ENCODE measurements around the gene JAZF1.
"Not testable (repeated sequence)": the region's sequence is repeated elsewhere in the genome, so short reads cannot be mapped to it uniquely, and the experiment has no call there.

The JAZF1 gene

GRCh38 chr7:27872356-27873275, 308.0 kb downstream of the JAZF1 start:
- DNase-seq (ENCODE audit: low spot score) = no peak

DNA sequence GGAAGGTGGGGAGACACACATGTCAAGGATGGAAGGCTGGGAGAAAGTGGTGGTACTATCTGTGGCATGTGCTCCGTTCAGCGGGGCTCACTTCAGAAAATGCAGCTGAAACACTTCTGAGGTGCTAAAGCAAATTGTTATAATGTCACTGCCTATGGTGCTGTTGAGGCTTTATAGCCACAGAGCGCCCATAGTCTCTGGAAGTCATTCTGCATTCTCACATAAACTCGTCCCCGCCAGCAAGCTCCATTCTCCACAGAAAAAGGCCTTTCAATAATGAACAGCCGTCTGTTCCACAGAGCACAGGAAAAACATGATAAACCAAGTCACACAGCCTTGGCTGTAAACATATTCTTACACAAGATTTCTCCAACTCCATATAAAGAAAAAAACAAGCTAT, 308.7 kb downstream of the JAZF1 start:
- DNase-seq (ENCODE audit: low spot score) = no peak

DNA sequence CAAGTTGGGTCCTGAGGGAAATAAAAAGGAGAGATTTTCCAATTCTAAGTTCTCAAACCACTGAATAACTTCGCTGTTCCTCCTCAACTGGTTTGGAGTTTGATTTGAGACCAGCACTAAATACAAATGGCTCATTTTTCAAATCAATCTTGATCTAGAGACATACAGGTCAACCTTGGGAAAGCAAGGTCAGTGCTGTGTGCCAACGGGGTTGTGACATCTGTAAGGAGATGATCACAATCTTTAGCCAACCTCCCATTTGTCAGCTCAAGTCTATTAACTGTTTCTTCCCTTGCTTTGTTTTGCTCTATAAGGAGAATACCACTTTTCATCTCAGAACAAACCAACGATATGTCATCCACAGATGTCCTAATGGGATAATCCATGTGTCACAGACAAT, 309.5 kb downstream of the JAZF1 start:
- DNase-seq (ENCODE audit: low spot score) = no peak

- DNase-seq (ENCODE audit: low spot score) = no peak
These were observed 310.0 kb downstream of the JAZF1 start for GRCh38 chr7:27870595-27870994.

DNA sequence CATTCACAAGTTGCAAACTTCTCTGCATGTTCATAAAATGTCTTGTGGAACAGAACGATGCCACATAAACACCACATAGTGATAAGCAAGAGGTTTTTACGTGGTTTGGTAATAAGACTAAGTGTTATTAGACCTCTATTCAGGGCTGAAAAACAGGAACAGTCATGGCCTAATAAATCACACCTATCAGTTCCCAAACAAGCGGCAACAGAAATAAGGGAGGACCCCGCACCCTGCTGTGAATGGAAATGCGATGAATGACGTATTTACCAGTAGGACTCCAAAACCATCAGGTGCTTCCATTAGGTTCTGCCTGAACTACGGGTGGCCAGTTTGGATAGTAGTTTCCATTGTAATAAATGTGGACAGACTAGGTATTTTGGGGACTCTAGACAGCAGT, 311.5 kb downstream of the JAZF1 start:
- no peak for DNase-seq (ENCODE audit: low spot score)

- no peak for DNase-seq (ENCODE audit: low spot score)
These were observed 312.5 kb downstream of the JAZF1 start for GRCh38 chr7:27868131-27868550.

DNA sequence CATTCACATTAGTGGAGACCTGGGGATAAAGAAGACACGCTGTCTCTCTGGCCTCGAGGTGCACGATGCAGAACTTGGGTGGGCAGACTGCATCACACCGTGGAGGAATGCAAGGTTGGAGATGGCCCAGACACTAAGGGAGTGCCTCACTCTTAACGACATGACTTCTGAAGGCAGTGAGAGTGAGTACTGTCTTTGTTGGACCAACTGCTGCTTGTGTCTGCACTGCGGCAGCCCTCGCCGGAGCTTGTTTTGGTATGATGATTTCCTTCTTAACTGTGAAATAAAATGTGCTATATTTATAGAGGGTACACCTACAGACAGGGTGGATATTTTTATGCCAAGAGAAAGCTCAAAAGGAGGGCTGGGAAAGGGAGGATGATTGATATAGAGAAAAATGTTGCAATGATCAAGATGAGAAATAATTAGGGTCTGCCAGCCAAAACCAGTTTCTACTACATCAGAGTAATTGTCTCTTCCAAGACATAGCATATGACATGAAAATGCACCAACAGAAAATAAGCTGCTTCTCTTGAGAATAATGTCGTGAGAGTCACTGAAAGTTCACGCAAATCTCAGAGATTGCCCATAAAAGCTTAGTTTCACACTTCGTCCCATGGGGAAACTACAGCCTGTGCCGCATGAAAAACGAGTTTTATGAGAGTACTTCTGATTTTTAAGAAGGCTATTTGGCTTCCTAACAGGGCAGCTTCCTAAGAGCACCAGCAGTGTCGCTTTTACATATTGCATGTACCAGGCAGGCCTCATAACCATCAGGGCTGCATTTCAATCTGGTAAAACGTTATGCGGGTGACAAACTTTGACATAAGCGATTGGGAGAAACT, 313.5 kb downstream of the JAZF1 start:
- DNase-seq (ENCODE audit: low spot score) = no peak

- no peak for DNase-seq (ENCODE audit: low spot score)
These were observed 314.3 kb downstream of the JAZF1 start for GRCh38 chr7:27866256-27866655.

DNA sequence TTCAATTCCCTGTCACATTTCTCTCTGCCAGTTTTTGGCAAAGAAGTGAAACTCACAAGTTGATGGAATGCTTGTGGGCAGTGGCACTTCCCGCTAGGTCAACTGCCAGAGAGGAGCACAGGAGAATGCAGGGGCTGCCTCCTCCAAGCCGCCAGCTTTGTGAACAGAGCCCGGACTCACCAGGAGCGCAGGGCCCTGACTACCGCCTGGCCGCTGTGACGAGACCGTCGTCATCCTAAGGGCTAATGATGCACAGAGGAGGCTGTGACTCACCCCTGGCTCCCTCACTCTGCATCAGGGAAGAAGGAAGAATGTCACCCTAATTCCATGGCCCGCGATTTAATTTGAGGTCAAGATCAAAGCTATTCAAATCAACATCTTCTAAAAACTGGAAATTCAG, 316.7 kb downstream of the JAZF1 start:
- no peak for DNase-seq (ENCODE audit: low spot score)

DNA sequence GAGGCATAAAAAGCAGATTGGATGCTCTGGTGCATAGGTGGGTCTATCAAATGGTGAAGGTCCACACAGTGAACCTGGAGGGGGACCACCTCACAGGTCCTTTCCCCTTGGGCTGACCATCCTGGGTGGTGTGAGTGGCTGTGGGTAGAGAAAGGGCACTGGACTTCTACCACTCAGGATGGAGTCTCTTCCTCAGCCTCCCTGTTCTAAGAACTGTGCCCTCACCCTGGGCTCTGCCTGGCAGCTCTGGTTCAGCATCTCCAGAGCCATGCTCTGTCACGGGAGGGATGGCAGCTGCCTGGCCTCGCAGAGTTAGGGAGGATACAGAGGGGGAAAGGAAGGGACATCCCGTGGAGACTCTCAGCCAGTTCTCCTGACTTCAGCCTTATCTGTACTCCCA, 318.8 kb downstream of the JAZF1 start:
- no peak for DNase-seq (ENCODE audit: low spot score)

- no peak for DNase-seq (ENCODE audit: low spot score)
These were observed 319.8 kb downstream of the JAZF1 start for GRCh38 chr7:27860800-27861199.

- not testable (repeated sequence) for DNase-seq (ENCODE audit: low spot score)
These were observed 323.7 kb downstream of the JAZF1 start for GRCh38 chr7:27856703-27857485.

- no peak for DNase-seq (ENCODE audit: low spot score)
These were observed 330.1 kb downstream of the JAZF1 start for GRCh38 chr7:27850531-27850930.

GRCh38 chr7:27846388-27846787, 334.2 kb downstream of the JAZF1 start:
- DNase-seq (ENCODE audit: low spot score) = no peak

- no peak for DNase-seq (ENCODE audit: low spot score)
These were observed 336.9 kb downstream of the JAZF1 start for GRCh38 chr7:27843584-27844305.

DNA sequence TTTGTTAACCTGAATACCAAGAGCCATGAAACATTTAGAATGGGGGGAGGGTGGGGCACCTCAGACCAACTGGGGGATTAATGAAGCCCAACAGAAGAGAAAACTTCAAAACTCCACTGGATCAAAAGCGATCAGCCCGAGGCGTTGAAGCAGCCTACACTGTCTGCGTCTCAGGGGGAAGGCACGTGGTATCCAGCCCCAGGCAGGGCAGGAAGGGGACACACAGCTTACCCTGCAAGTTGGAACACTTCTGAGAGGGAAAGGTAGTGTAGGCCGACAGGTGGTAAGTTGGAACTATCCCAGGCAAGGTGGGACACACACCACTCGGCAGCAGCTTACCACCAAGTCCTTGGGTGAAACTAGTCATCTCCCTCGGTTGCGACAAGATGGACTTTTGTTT, 337.7 kb downstream of the JAZF1 start:
- no peak for DNase-seq (ENCODE audit: low spot score)

GRCh38 chr7:27842094-27842692, 338.4 kb downstream of the JAZF1 start:
- DNase-seq (ENCODE audit: low spot score) = no peak

- no peak for DNase-seq (ENCODE audit: low spot score)
These were observed 339.7 kb downstream of the JAZF1 start for GRCh38 chr7:27840760-27841364.

DNA sequence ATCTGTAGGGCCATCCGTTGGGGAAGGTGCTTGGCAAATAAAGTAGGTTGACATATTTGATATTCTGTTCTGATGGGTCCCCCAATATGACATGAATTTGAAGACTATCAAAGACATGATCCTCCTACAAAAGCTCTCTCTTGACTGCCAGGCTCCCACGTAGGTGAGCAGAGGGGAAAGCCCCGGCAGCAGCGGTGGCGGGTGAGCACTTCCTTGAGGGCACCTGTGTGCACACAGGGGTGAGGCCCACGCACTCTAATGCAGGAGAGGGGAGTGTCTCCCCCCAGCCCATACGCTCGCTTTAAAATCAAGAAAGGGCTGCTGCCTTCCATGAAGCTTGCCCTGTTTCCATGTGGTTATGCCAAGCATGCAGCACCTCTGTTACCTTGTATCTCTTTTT, 340.3 kb downstream of the JAZF1 start:
- no peak for DNase-seq (ENCODE audit: low spot score)

GRCh38 chr7:27839099-27839498, 341.5 kb downstream of the JAZF1 start:
- no peak for DNase-seq (ENCODE audit: low spot score)

DNA sequence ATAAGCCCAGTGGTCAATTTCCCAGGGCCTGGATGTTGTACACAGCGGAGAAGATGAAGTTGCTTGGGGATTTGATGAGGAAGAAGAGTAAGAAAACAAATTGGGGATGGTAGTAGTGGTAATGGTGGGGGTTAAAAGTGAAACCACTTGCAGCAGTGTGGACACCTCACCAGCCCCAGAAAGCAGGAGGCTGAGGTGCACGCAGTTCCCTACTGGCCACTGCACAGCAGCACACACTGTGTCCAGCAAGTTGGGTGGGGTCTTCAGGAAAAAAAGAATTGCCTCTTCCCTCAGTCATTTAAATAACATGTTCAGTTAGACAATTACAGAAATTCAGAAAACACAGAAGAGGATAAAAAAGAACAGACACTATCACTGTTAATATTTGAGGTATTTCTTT, 344.1 kb downstream of the JAZF1 start:
- no peak for DNase-seq (ENCODE audit: low spot score)
